ENCODE results near the gene CMTR1. TPM values are rescaled to one million over a fixed set of nuclear protein-coding genes. Genes with fewer than 3 reads are reported as not detected.

Gene CMTR1
- total RNA-seq, 1 experiment from 2014 or later, result 34.8 TPM

GRCh38 chr6:37513155-37513554 lies 80.1 kb downstream of the CMTR1 start:
- peaks cover 9% of the 10 kb centered on the region for H3K23me2 ChIP-seq (ENCODE audit: insufficient read length, low read depth, low read length, poor library complexity, severe bottlenecking)
- H3K4me2 ChIP-seq (ENCODE audit: insufficient read depth, insufficient read length, low read length), result peak overlapping the region; percentile 46
- peaks cover 6% of the 10 kb centered on the region; the same call in 1 of the 2 replicates for H3K27me3 ChIP-seq (ENCODE audit: insufficient read depth, low read length)
- Mint-ChIP-seq H3K27me3 (ENCODE audit: low read depth) (peaks cover 41% of the 10 kb centered on the region), H3K27ac (0 out of 7 replicates have a peak overlapping the region, but pooled peaks of 1 of the 3 experiments have one; percentile 50), H3K4me3 (peak overlapping the region in 1 of 2 experiments; percentile 63; a peak in 3 of 5 replicates), H3K4me1 (peaks cover 56 to 82% of the 10 kb centered on the region in 2 experiments), H3K36me3 (ENCODE audit: insufficient read depth in 1 of 3, low read depth in 3 of 3) (peaks cover 0 to 5% (median 0%) of the 10 kb centered on the region in 3 experiments; a peak in 3 of 7 replicates), H3K9me3 (no peaks in the 10 kb centered on the region; a peak in 2 of 5 replicates)
- DNase-seq, result no peak
- no peak overlapping the region for H3K56ac ChIP-seq (ENCODE audit: insufficient read length, low read depth, low read length)
- no peak overlapping the region for H3K18ac ChIP-seq (ENCODE audit: insufficient read length, low read depth, low read length)
- H3K9me3 ChIP-seq (ENCODE audit: control insufficient read depth, low read depth, low read length), result no peaks in the 10 kb centered on the region
- H2AK5ac ChIP-seq (ENCODE audit: insufficient read length, low read length), result no peak overlapping the region
- H3K27ac ChIP-seq (ENCODE audit: insufficient read length, low read depth, low read length), result no peak overlapping the region
- H3K23ac ChIP-seq (ENCODE audit: insufficient read length, low read depth, low read length), result no peak overlapping the region
- no peak overlapping the region for H2BK5ac ChIP-seq (ENCODE audit: insufficient read length, low read length)
- no peak overlapping the region for H3K4ac ChIP-seq (ENCODE audit: low read depth, low read length)
- H4K8ac ChIP-seq (replicated peaks; ENCODE audit: insufficient read length, low read depth, low read length), result no peak overlapping the region
- no peak overlapping the region; the same call in 1 of the 2 replicates for H3K14ac ChIP-seq (ENCODE audit: insufficient read depth, low read length)
- no peak overlapping the region for H2BK15ac ChIP-seq (ENCODE audit: low read depth, low read length)
- peaks cover 11% of the 10 kb centered on the region; the same call in 1 of the 2 replicates for H3K4me1 ChIP-seq (ENCODE audit: insufficient read depth, low read length)
- no peak overlapping the region for H4K91ac ChIP-seq (ENCODE audit: insufficient read length, low read depth, low read length)
- H2BK20ac ChIP-seq (ENCODE audit: low read depth, low read length, poor library complexity, severe bottlenecking), result no peak overlapping the region
- no peak overlapping the region for H3T11ph ChIP-seq (ENCODE audit: low read length)
- H4K5ac ChIP-seq (ENCODE audit: insufficient read length, low read depth, low read length), result no peak overlapping the region
- no peak for TF ChIP-seq CTCF (conservative IDR thresholded peaks at IDR 0.05)
- no peak overlapping the region for H3K9ac ChIP-seq (ENCODE audit: extremely low read depth, insufficient read length, low read length)
- no peak overlapping the region for H2BK120ac ChIP-seq (ENCODE audit: low read depth, low read length, poor library complexity, severe bottlenecking)
- H2AFZ ChIP-seq (ENCODE audit: low read length), result no peak overlapping the region
- no peaks in the 10 kb centered on the region for H4K20me1 ChIP-seq (ENCODE audit: control insufficient read depth, insufficient read depth, insufficient read length)
- WGBS (ENCODE audit: extremely low coverage, insufficient read length, low lambda C conversion rate), result no CpG with 5 or more reads among the region's 9 CpGs
- no peaks in the 10 kb centered on the region for H3K79me1 ChIP-seq (ENCODE audit: insufficient read depth, low read depth, low read length, poor library complexity, severe bottlenecking)
- H3K79me2 ChIP-seq (ENCODE audit: insufficient read depth, low read length), result no peaks in the 10 kb centered on the region
- H2BK12ac ChIP-seq (ENCODE audit: insufficient read length, low read depth, low read length), result no peak overlapping the region

All from H9 (cell line).